ENCODE measurements around the gene HOXC5. TPM values are rescaled to one million over a fixed set of nuclear protein-coding genes. Genes with fewer than 3 reads are reported as not detected.
A peak's percentile ranks its signal among the peaks of the same experiment; 100 is the strongest.

HOXC5 gene
- total RNA-seq, 1 donor from 2014 or later: 28.7 TPM

GRCh38 chr12:54047160-54047963 lies 14.5 kb downstream of the HOXC5 start:
- no peaks in the 10 kb centered on the region for H3K36me3 Mint-ChIP-seq
- H3K4me3 Mint-ChIP-seq: peak overlapping the region; percentile 72
- TF ChIP-seq CTCF (IDR thresholded peaks at IDR 0.05; ENCODE audit: unreplicated experiment): no peak
- H3K27me3 Mint-ChIP-seq (ENCODE audit: low read depth): peaks cover 48% of the 10 kb centered on the region
- H3K4me1 Mint-ChIP-seq: peaks cover 96% of the 10 kb centered on the region
- H3K27ac Mint-ChIP-seq: peak overlapping the region; percentile 98
- no peaks in the 10 kb centered on the region for H3K9me3 Mint-ChIP-seq
- DNase-seq (ENCODE audit: low spot score in 2 of 2, unreplicated experiment in 2 of 2): peak in 1 of 2 experiments; percentile 48

DNA sequence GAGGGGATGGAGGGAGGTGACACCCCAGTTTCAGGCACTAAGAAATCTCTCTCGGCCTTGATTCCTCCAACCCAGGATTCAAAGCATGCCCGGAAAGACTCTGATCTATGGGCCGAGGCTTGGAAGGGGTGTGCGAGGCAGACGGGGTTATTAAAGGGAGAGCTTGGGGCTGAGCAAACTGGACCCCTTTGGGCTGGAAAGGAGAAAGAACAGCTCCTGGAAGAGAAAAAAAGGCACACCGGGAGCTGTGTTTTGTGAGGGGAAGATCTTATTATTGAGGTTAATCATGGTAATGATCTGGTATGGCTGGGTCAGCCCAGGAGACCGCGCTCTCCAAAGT lies 15.1 kb downstream of the HOXC5 start:
- TF ChIP-seq CTCF (IDR thresholded peaks at IDR 0.05; ENCODE audit: unreplicated experiment): no peak
- Mint-ChIP-seq H3K27me3 (ENCODE audit: low read depth) (peaks cover 50% of the 10 kb centered on the region), H3K27ac (peak overlapping the region; percentile 96), H3K9me3 (no peaks in the 10 kb centered on the region), H3K36me3 (no peaks in the 10 kb centered on the region), H3K4me1 (peaks cover 96% of the 10 kb centered on the region), H3K4me3 (peak overlapping the region; percentile 72)
- DNase-seq (ENCODE audit: low spot score in 2 of 2, unreplicated experiment in 2 of 2): peak in 1 of 2 experiments; percentile 46

GRCh38 chr12:54048406-54049093 lies 15.7 kb downstream of the HOXC5 start:
- Mint-ChIP-seq H3K4me1 (peaks cover 96% of the 10 kb centered on the region), H3K27ac (peak overlapping the region; percentile 96), H3K9me3 (no peaks in the 10 kb centered on the region), H3K4me3 (peak overlapping the region; percentile 72), H3K36me3 (no peaks in the 10 kb centered on the region), H3K27me3 (ENCODE audit: low read depth) (peaks cover 50% of the 10 kb centered on the region)
- no peak for TF ChIP-seq CTCF (IDR thresholded peaks at IDR 0.05; ENCODE audit: unreplicated experiment)
- no peak for DNase-seq (ENCODE audit: low spot score in 2 of 2, unreplicated experiment in 2 of 2)

DNA sequence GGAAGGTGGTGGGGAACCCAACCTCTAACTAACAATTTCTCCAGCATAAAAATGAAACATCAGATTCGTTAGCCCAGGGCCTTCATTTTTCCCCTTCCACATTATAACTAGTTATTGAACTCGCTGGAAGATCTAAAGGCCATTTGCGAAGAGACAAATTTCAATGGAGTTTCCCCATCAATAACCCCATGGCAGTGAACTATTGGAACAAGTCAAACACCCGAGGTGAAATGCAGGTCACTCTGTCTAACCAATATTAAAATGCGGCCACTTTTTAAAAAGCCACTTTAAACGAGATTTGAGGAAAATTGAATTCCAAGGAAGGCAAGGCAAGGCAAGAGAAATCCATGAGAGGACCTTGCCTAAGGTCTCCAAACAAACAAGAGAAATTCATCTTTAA lies 16.3 kb downstream of the HOXC5 start:
- Mint-ChIP-seq H3K27ac (peak overlapping the region; percentile 96), H3K4me1 (peaks cover 96% of the 10 kb centered on the region)

GRCh38 chr12:54050482-54050810 lies 17.6 kb downstream of the HOXC5 start:
- DNase-seq (ENCODE audit: low spot score in 2 of 2, unreplicated experiment in 2 of 2): no peak
- H3K27me3 Mint-ChIP-seq (ENCODE audit: low read depth): peaks cover 49% of the 10 kb centered on the region
- H3K9me3 Mint-ChIP-seq: no peaks in the 10 kb centered on the region
- no peak for TF ChIP-seq CTCF (IDR thresholded peaks at IDR 0.05; ENCODE audit: unreplicated experiment)
- peaks cover 2% of the 10 kb centered on the region for H3K36me3 Mint-ChIP-seq
- peak overlapping the region; percentile 96 for H3K27ac Mint-ChIP-seq
- H3K4me1 Mint-ChIP-seq: peaks cover 93% of the 10 kb centered on the region
- H3K4me3 Mint-ChIP-seq: peak overlapping the region; percentile 45

More for the DNA sequence above, 16.3 kb downstream of the HOXC5 start:
- no peak for DNase-seq (ENCODE audit: low spot score in 2 of 2, unreplicated experiment in 2 of 2)
- peak overlapping the region; percentile 29 for H3K4me3 Mint-ChIP-seq
- TF ChIP-seq CTCF (IDR thresholded peaks at IDR 0.05; ENCODE audit: unreplicated experiment): no peak
- H3K9me3 Mint-ChIP-seq: no peaks in the 10 kb centered on the region
- peaks cover 50% of the 10 kb centered on the region for H3K27me3 Mint-ChIP-seq (ENCODE audit: low read depth)
- H3K36me3 Mint-ChIP-seq: no peaks in the 10 kb centered on the region

Measured in mesothelial cell of epicardium (in vitro differentiated cells).